Natural killer cell (primary cell): Measurements from ENCODE around the gene CCDC60. TPM values are rescaled to one million over a fixed set of nuclear protein-coding genes. Genes with fewer than 3 reads are reported as not detected.

ENCODE experiments used
- ATAC-seq, 3 donors: fragments of 150-1000 bp in 2 of 3; fragments of 200-7000 bp in 1 of 3; cut with Tn5 transposase; 1 replicate in 1 of 3; 2 replicates in 2 of 3; pipeline ENCODE4 v1.10.0; 2021; ENCODE audit warnings: mild to moderate bottlenecking in 2 of 3, moderate library complexity in 2 of 3
- DNase-seq, 2 donors: peaks; one replicate each; pipeline versions ENCODE4 v3.0.0 to v3.0.0-alpha.2; 2013 to 2021; ENCODE audit warnings: mixed read lengths in 1 of 2
- H3K27ac ChIP-seq: one replicate; pipeline ENCODE4 v1.5.1; 2013; ENCODE audit warnings: mild to moderate bottlenecking, low read length
- H3K27me3 ChIP-seq: one replicate; pipeline ENCODE4 v1.6.1; 2013; ENCODE audit warnings: low read length; ENCODE audit not compliant: control insufficient read depth, insufficient read depth
- H3K36me3 ChIP-seq: one replicate; pipeline ENCODE4 v1.6.1; 2013; ENCODE audit warnings: low read length; ENCODE audit not compliant: control insufficient read depth, insufficient read depth
- H3K4me1 ChIP-seq: one replicate; pipeline ENCODE4 v1.6.1; 2013; ENCODE audit warnings: low read length; ENCODE audit not compliant: control insufficient read depth, insufficient read depth
- H3K4me3 ChIP-seq: one replicate; pipeline ENCODE4 v1.5.1; 2013; ENCODE audit warnings: low read length
- H3K9me3 ChIP-seq: one replicate; pipeline ENCODE4 v1.6.1; 2013; ENCODE audit warnings: low read length; ENCODE audit not compliant: control insufficient read depth, insufficient read depth
- H3K27ac Mint-ChIP-seq, 2 donors: one replicate each; pipeline ENCODE4 v1.8.0; 2022; ENCODE audit warnings: mild to moderate bottlenecking in 2 of 2, mixed read lengths in 2 of 2, moderate library complexity in 1 of 2
- H3K27me3 Mint-ChIP-seq, 2 donors: one replicate each; pipeline ENCODE4 v1.8.0; 2022; ENCODE audit warnings: low read depth in 2 of 2, mixed read lengths in 2 of 2
- H3K36me3 Mint-ChIP-seq: one replicate; pipeline ENCODE4 v1.8.0; 2022; ENCODE audit warnings: mixed read lengths
- H3K4me1 Mint-ChIP-seq, 2 donors: one replicate each; pipeline ENCODE4 v1.8.0; 2022; ENCODE audit warnings: mixed read lengths in 2 of 2
- H3K4me3 Mint-ChIP-seq: one replicate; pipeline ENCODE4 v1.8.0; 2022; ENCODE audit warnings: mild to moderate bottlenecking, moderate library complexity, mixed read lengths
- H3K9me3 Mint-ChIP-seq, 2 donors: one replicate each; pipeline ENCODE4 v1.8.0; 2022; ENCODE audit warnings: mixed read lengths in 2 of 2
- CTCF ChIP-seq: fragments of 200-600 bp; IDR thresholded peaks from one replicate; pipeline ENCODE4 v1.8.0; 2022; ENCODE audit warnings: antibody characterized with exemption
- WGBS: methylation state at CpG from one replicate; pipeline ENCODE4 v1.1.7; 2013; ENCODE audit warnings: missing lambda C conversion rate; ENCODE audit not compliant: insufficient coverage; 5-methylcytosine and 5-hydroxymethylcytosine counted together
- intact Hi-C: fragments of 100-400 bp; cut with micrococcal nuclease; formaldehyde crosslinking; loops from one replicate; pipeline ENCODE4 v1.14.2; 2022
- total RNA-seq, 4 donors: library from RNA; stranded (reverse); fragments of 120-200 nt in 1 of 4; gene quantifications; one replicate each; pipeline versions ENCODE4 v1.2.3 to v1.2.4, GENCODE V29; 2013 to 2022

Gene CCDC60
- total RNA-seq, 3 donors from 2014 or later (not counting 1 experiment from before 2014, with no cell fraction given), result not detected

- Mint-ChIP-seq H3K27me3 (peaks cover 11 to 43% of the 10 kb centered on the region in 2 donors), H3K27ac (no peak overlapping the region), H3K4me1 (peaks cover 4 to 6% of the 10 kb centered on the region in 2 donors), H3K36me3 (no peaks in the 10 kb centered on the region), H3K4me3 (no peak overlapping the region), H3K9me3 (no peaks in the 10 kb centered on the region)
- Histone ChIP-seq H3K4me3 (no peak overlapping the region), H3K27me3 (no peaks in the 10 kb centered on the region), H3K4me1 (no peaks in the 10 kb centered on the region), H3K27ac (no peak overlapping the region), H3K36me3 (no peaks in the 10 kb centered on the region), H3K9me3 (no peaks in the 10 kb centered on the region)
- intact Hi-C loops, result no loop called here
- DNase-seq (no peak), ATAC-seq (no peak)
- no peak for TF ChIP-seq CTCF
Observed at GRCh38 chr12:119417440-119417839, 82.9 kb downstream of the CCDC60 start.

DNA sequence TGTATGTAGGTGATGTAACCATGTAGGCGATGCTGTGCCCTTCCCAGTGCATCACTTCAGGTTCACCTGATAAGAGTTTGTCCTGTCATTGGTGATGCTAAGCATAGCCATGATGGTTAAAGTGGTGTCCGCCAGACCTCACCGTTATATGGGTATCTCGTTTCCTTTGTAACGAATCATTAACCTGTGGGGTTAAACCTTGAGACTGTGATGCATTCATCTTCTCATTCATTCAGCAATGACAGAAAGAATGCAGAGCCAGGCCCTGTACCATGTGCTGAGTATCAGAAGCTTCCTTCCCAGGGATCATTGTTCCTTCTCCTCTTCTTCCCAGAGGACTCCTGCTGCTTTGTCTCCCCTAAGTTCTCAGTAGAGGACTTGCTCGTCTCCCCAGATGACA, 84.9 kb downstream of the CCDC60 start:
- H3K27ac Mint-ChIP-seq, result no peak overlapping the region
- 88% methylated on average over 6 of the region's 6 CpGs for WGBS

GRCh38 chr12:119423285-119423684, 88.8 kb downstream of the CCDC60 start:
- Mint-ChIP-seq H3K4me1 (no peaks in the 10 kb centered on the region), H3K27ac (no peak overlapping the region), H3K27me3 (peaks cover 15 to 31% of the 10 kb centered on the region in 2 donors), H3K36me3 (no peaks in the 10 kb centered on the region), H3K9me3 (no peaks in the 10 kb centered on the region), H3K4me3 (no peak overlapping the region)
- 22% methylated on average over 2 of the region's 2 CpGs for whole genome bisulfite sequencing
- intact Hi-C loops, result no loop called here
- DNase-seq (no peak), ATAC-seq (no peak)
- Histone ChIP-seq H3K27ac (no peak overlapping the region), H3K27me3 (peaks cover 3% of the 10 kb centered on the region), H3K4me1 (no peaks in the 10 kb centered on the region), H3K9me3 (no peaks in the 10 kb centered on the region), H3K36me3 (no peaks in the 10 kb centered on the region), H3K4me3 (no peak overlapping the region)
- TF ChIP-seq CTCF, result no peak

More for the DNA sequence above, 84.9 kb downstream of the CCDC60 start:
- DNase-seq, result no peak
- no peak for TF ChIP-seq CTCF
- H3K36me3 Mint-ChIP-seq, result no peaks in the 10 kb centered on the region
- peaks cover 3% of the 10 kb centered on the region for H3K27me3 ChIP-seq
- H3K27ac ChIP-seq, result no peak overlapping the region
- H3K36me3 ChIP-seq, result no peaks in the 10 kb centered on the region
- H3K4me1 Mint-ChIP-seq, result no peaks in the 10 kb centered on the region
- H3K9me3 ChIP-seq, result no peaks in the 10 kb centered on the region
- no peaks in the 10 kb centered on the region for H3K4me1 ChIP-seq
- H3K4me3 Mint-ChIP-seq, result no peak overlapping the region
- peaks cover 18 to 42% of the 10 kb centered on the region in 2 donors for H3K27me3 Mint-ChIP-seq
- ATAC-seq, result no peak
- no peak overlapping the region for H3K4me3 ChIP-seq
- intact Hi-C loops, result no loop called here
- H3K9me3 Mint-ChIP-seq, result no peaks in the 10 kb centered on the region

- Mint-ChIP-seq H3K4me1 (no peaks in the 10 kb centered on the region), H3K4me3 (no peak overlapping the region), H3K27ac (no peak overlapping the region), H3K9me3 (no peaks in the 10 kb centered on the region), H3K27me3 (peaks cover 13 to 15% of the 10 kb centered on the region in 2 donors), H3K36me3 (no peaks in the 10 kb centered on the region)
- DNase-seq (no peak), ATAC-seq (no peak)
- Histone ChIP-seq H3K4me1 (no peaks in the 10 kb centered on the region), H3K4me3 (no peak overlapping the region), H3K27me3 (peaks cover 3% of the 10 kb centered on the region), H3K36me3 (no peaks in the 10 kb centered on the region), H3K9me3 (no peaks in the 10 kb centered on the region), H3K27ac (no peak overlapping the region)
- WGBS, result 71% methylated on average over 3 of the region's 3 CpGs
- no peak for TF ChIP-seq CTCF
- intact Hi-C loops, result no loop called here
Observed at GRCh38 chr12:119425623-119426022, 91.1 kb downstream of the CCDC60 start.
